A549 (cell line): ENCODE measurements around the gene FOXP1. TPM values are rescaled to one million over a fixed set of nuclear protein-coding genes. Genes with fewer than 3 reads are reported as not detected.

Experiments used
- ATAC-seq, 2 experiments: fragments of 200-7000 bp in 1 of 2; fragments of >200 bp in 1 of 2; cut with Nextera tagmentation in 1 of 2; cut with Tn5 transposase in 1 of 2; 3 replicates each; pipeline versions ENCODE4 v1.8.0 to v1.9.1; 2018 to 2020; ENCODE audit warnings: mild to moderate bottlenecking in 1 of 2, moderate library complexity in 1 of 2
- CTCF ChIA-PET: fragments of 300-600 bp; sonication (Branson Sonifier 250); formaldehyde crosslinking; extraction: SDS; loops from one replicate; lab custom pipeline; 2021; ENCODE audit warnings: antibody characterized with exemption, inconsistent platforms; lab: Yijun Ruan, JAX
- POLR2A ChIA-PET: fragments of 350-600 bp; formaldehyde crosslinking; extraction: SDS; loops from one replicate; lab custom pipeline; 2021; ENCODE audit warnings: antibody characterized with exemption, inconsistent platforms; lab: Yijun Ruan, JAX
- DNase-seq, 2 experiments: peaks; one replicate each; pipeline versions ENCODE4 v3.0.0 to v3.0.0-alpha.2; 2011 to 2016; ENCODE audit warnings: low read depth in 1 of 2, low spot score in 1 of 2
- FAIRE-seq: peaks from 2 replicates; lab custom pipeline; 2011; peaks lifted over from hg19 to GRCh38; lab: Jason Lieb, UNC
- H3K27ac ChIP-seq, 2 experiments: fragments of >200 bp; sonication (Bioruptor Twin); formaldehyde crosslinking; 3 replicates each; pipeline ENCODE4 v1.5.1; 2016 to 2017
- H3K4me1 ChIP-seq: fragments of >200 bp; sonication (Bioruptor Twin); formaldehyde crosslinking; 3 replicates; pipeline ENCODE4 v1.6.1; 2016
- H3K4me2 ChIP-seq: fragments of >200 bp; sonication (Bioruptor Twin); formaldehyde crosslinking; 3 replicates; pipeline ENCODE4 v1.6.1; 2016
- H3K4me3 ChIP-seq: fragments of >200 bp; sonication (Bioruptor Twin); formaldehyde crosslinking; 3 replicates; pipeline ENCODE4 v1.5.1; 2016
- H3K9me3 ChIP-seq: fragments of >200 bp; sonication (Bioruptor Twin); formaldehyde crosslinking; 3 replicates; pipeline ENCODE4 v1.6.1; 2016
- CBX8 ChIP-seq: fragments of 200-600 bp; sonication (generic); IDR thresholded peaks from 2 replicates; pipeline ENCODE4 v1.6.1; 2016
- CHD2 ChIP-seq: fragments of 150-350 bp; IDR thresholded peaks from 2 replicates; pipeline ENCODE4 v1.6.1; 2014; ENCODE audit warnings: low read length; ENCODE audit not compliant: partially characterized antibody
- EP300 ChIP-seq, 2 experiments: fragments of >200 bp; sonication (Bioruptor Twin); formaldehyde crosslinking; IDR thresholded peaks; 2 replicates in 1 of 2; 3 replicates in 1 of 2; pipeline ENCODE4 v1.6.1; 2016 to 2017
- FOSL2 ChIP-seq, 2 experiments: fragments of 450-650 bp in 1 of 2; fragments of >200 bp in 1 of 2; sonication (Bioruptor Twin) in 1 of 2; formaldehyde crosslinking; IDR thresholded peaks; 2 replicates each; pipeline versions ENCODE4 v1.5.0 to v1.6.1; 2016 to 2020; ENCODE audit warnings: mild to moderate bottlenecking in 1 of 2, moderate library complexity in 1 of 2
- HEYL ChIP-seq: fragments of 250-450 bp; sonication (Bioruptor Pico); IDR thresholded peaks from 2 replicates; pipeline ENCODE4 v1.8.0; 2021; ENCODE audit warnings: mild to moderate bottlenecking, moderate library complexity
- HOXB5 ChIP-seq: fragments of 250-450 bp; sonication (Bioruptor Pico); IDR thresholded peaks from 2 replicates; pipeline ENCODE4 v1.5.0; 2020; ENCODE audit warnings: mild to moderate bottlenecking, moderate library complexity
- JUN ChIP-seq, 2 experiments: fragments of >200 bp; sonication (Bioruptor Twin); formaldehyde crosslinking; IDR thresholded peaks; 2 replicates in 1 of 2; 3 replicates in 1 of 2; pipeline ENCODE4 v1.6.1; 2016 to 2017
- JUNB ChIP-seq: fragments of >200 bp; sonication (Bioruptor Twin); formaldehyde crosslinking; IDR thresholded peaks from 2 replicates; pipeline ENCODE4 v1.6.1; 2016
- MAFK ChIP-seq: fragments of 450-650 bp; IDR thresholded peaks from 2 replicates; pipeline ENCODE4 v1.6.1; 2014; ENCODE audit not compliant: partially characterized antibody
- MAZ ChIP-seq: fragments of 150-350 bp; IDR thresholded peaks from 2 replicates; pipeline ENCODE4 v1.6.1; 2014; ENCODE audit warnings: antibody characterized with exemption, low read depth, low read length, borderline replicate concordance
- NPAS2 ChIP-seq: fragments of 250-450 bp; sonication (Bioruptor Pico); IDR thresholded peaks from 2 replicates; pipeline ENCODE4 v1.8.0; 2022; ENCODE audit warnings: mild to moderate bottlenecking, moderate library complexity, borderline replicate concordance
- NR3C1 ChIP-seq: fragments of >200 bp; sonication (Bioruptor Twin); formaldehyde crosslinking; IDR thresholded peaks from 3 replicates; pipeline ENCODE4 v1.6.1; 2017
- POLR2A ChIP-seq: IDR thresholded peaks from 2 replicates; pipeline ENCODE4 v1.6.1; 2012; ENCODE audit warnings: mild to moderate bottlenecking, low read length
- RAD21 ChIP-seq, 2 experiments: fragments of >200 bp in 1 of 2; sonication (Bioruptor Twin) in 1 of 2; formaldehyde crosslinking in 1 of 2; IDR thresholded peaks in 1 of 2; conservative IDR thresholded peaks in 1 of 2; 2 replicates in 1 of 2; 3 replicates in 1 of 2; pipeline ENCODE4 v1.6.1; 2012 to 2018; ENCODE audit warnings: inconsistent platforms in 1 of 2
- SREBF2 ChIP-seq: fragments of 450-650 bp; IDR thresholded peaks from 2 replicates; pipeline ENCODE4 v1.6.1; 2014; ENCODE audit warnings: mild to moderate bottlenecking, moderate library complexity
- TFCP2L1 ChIP-seq: fragments of 250-450 bp; sonication (Bioruptor Pico); IDR thresholded peaks from 2 replicates; pipeline ENCODE4 v1.5.0; 2021; ENCODE audit warnings: mild to moderate bottlenecking
- TP53 ChIP-seq: fragments of 250-450 bp; sonication (Bioruptor Pico); IDR thresholded peaks from 2 replicates; pipeline ENCODE4 v1.5.0; 2021; ENCODE audit warnings: mild to moderate bottlenecking, moderate library complexity
- ZC3H11A ChIP-seq: fragments of 450-650 bp; IDR thresholded peaks from 2 replicates; pipeline ENCODE4 v1.6.1; 2014; ENCODE audit warnings: antibody characterized with exemption, mild to moderate bottlenecking
- ZSCAN20 ChIP-seq: fragments of 250-450 bp; sonication (Bioruptor Pico); IDR thresholded peaks from 2 replicates; pipeline ENCODE4 v1.8.0; 2022; ENCODE audit warnings: mild to moderate bottlenecking, moderate library complexity
- WGBS: methylation state at CpG from one replicate; pipeline ENCODE4 v1.1.6; 2017; ENCODE audit errors: missing lambda C conversion rate; 5-methylcytosine and 5-hydroxymethylcytosine counted together
- polyA plus RNA-seq, 4 experiments: library from polyadenylated mRNA; depleted of rRNA in 3 of 4; stranded (reverse); fragments of >200 nt; fragmentation: RNase III in 1 of 4; extraction: RNeasy Plus Mini Kit Qiagen cat#74134 plus additional on column Dnase treatment in 1 of 4; gene quantifications; 2 replicates in 3 of 4; 3 replicates in 1 of 4; pipeline ENCODE4 v1.2.3, GENCODE V29; 2011 to 2017
- TF ChIP-seq, protein P1 (sequence below): fragments of >200 bp; sonication (Bioruptor Twin); formaldehyde crosslinking; IDR thresholded peaks from 2 replicates; pipeline ENCODE4 v1.6.1; 2016
- TF ChIP-seq, protein P2 (sequence below): fragments of >200 bp; sonication (Bioruptor Twin); formaldehyde crosslinking; IDR thresholded peaks from 3 replicates; pipeline ENCODE4 v1.6.1; 2016
- TF ChIP-seq, protein P3 (sequence below): IDR thresholded peaks from 2 replicates; pipeline ENCODE4 v1.6.1; 2012; ENCODE audit warnings: low read depth, borderline replicate concordance
- TF ChIP-seq, protein P4 (sequence below): IDR thresholded peaks from 2 replicates; pipeline ENCODE4 v1.6.1; 2012

FOXP1 gene
- polyA plus RNA-seq, 2 of the 4 experiments (the other 2 are of a cell fraction), result 12.8 to 13.9 TPM

DNA sequence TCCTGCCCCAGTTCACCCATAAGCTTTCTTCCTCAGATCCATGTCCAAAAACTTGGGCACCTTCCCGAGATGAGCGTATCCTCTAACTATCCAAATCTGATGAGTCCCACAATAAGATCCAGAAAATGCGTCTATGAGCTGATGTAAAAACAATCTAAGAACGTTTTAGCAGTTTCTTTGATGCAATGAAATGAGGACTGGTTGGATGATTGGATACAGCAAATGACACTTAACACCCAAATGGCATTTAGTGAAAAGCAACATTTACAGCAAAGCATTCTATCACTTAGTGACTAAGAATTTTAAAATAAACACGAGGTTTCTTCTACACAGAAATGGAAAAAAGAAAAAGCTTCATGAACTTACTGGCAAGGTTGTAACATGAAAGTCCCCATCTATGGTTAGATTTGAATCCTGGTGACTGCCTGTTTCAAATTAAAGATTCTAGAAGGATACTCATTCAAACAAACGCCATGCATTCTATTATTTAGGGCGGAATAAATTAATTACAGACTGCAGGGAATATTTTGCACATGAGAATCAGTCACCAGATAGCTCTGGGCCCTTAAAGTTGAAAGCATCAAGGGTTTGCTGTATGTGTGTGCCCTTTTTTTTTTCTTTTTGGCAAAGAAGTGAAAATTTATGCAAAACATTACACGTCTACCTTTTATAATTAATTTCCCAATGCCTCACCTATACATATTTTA is 598.6 kb downstream of the FOXP1 start:
- Histone ChIP-seq H3K27ac (peak overlapping the region in 1 of 2 experiments; percentile 88; a peak in 2 of 6 replicates), H3K4me1 (peaks cover 36% of the 10 kb centered on the region), H3K4me2 (no peak overlapping the region), H3K9me3 (no peaks in the 10 kb centered on the region), H3K4me3 (no peak overlapping the region)
- WGBS, result 90% methylated on average over 8 of the region's 8 CpGs
- ChIA-PET POLR2A (no interaction called here), CTCF (interaction anchor here (0.9 to 2.0 kb wide), 4 partner anchors 9 to 468 kb away, joined by 3 to 4 read pairs (median 3); no protein-coding TSS in a partner anchor)
- DNase-seq (no peak), FAIRE-seq (no peak), ATAC-seq (no peak)
- no peak for TF ChIP-seq ZSCAN20 (CRISPR knock-in tag)
- no peak for TF ChIP-seq HEYL
- TF ChIP-seq POLR2A, result no peak
- TF ChIP-seq JUNB, result no peak
- TF ChIP-seq MAFK, result no peak
- TF ChIP-seq, protein P1, sequence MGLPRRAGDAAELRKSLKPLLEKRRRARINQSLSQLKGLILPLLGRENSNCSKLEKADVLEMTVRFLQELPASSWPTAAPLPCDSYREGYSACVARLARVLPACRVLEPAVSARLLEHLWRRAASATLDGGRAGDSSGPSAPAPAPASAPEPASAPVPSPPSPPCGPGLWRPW, result no peak
- TF ChIP-seq ZC3H11A, result no peak
- no peak for TF ChIP-seq MAZ
- TF ChIP-seq, protein P2, sequence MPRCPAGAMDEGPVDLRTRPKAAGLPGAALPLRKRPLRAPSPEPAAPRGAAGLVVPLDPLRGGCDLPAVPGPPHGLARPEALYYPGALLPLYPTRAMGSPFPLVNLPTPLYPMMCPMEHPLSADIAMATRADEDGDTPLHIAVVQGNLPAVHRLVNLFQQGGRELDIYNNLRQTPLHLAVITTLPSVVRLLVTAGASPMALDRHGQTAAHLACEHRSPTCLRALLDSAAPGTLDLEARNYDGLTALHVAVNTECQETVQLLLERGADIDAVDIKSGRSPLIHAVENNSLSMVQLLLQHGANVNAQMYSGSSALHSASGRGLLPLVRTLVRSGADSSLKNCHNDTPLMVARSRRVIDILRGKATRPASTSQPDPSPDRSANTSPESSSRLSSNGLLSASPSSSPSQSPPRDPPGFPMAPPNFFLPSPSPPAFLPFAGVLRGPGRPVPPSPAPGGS, result no peak
- TF ChIP-seq, protein P3, sequence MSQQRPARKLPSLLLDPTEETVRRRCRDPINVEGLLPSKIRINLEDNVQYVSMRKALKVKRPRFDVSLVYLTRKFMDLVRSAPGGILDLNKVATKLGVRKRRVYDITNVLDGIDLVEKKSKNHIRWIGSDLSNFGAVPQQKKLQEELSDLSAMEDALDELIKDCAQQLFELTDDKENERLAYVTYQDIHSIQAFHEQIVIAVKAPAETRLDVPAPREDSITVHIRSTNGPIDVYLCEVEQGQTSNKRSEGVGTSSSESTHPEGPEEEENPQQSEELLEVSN, result no peak
- no peak for TF ChIP-seq NR3C1
- TF ChIP-seq, protein P4, sequence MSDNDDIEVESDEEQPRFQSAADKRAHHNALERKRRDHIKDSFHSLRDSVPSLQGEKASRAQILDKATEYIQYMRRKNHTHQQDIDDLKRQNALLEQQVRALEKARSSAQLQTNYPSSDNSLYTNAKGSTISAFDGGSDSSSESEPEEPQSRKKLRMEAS, result no peak
- TF ChIP-seq TFCP2L1, result no peak
- no peak for TF ChIP-seq TP53
- no peak for TF ChIP-seq RAD21 (conservative IDR thresholded peaks at IDR 0.05 in 1 of 2, IDR thresholded peaks at IDR 0.05 in 1 of 2)
- TF ChIP-seq NPAS2 (CRISPR knock-in tag), result no peak
- TF ChIP-seq CHD2, result no peak
- no peak for TF ChIP-seq SREBF2
- TF ChIP-seq CBX8, result no peak

DNA sequence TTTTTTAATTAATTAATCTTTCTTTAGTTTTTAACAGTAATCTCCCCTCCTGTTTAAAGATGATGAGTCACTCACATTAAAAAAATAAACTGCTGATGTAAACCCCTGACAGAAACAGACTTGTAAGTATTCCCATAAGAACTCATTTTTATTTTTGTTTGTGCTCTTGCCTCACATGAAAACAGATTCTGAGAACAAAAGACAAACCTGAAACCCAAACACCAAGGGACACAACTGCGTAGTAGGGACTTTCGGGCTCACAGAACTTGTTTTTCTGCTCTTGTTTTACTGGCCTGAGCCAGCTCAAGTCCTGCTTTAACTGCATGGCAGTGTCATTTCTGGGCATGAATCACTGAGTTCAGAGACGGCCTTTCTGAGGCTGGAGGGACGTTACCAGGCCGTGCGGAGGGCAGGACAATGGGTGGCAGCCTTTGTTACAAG is 600.8 kb downstream of the FOXP1 start:
- Histone ChIP-seq H3K4me3 (peak overlapping the region; percentile 8; the same call in 1 of the 3 replicates), H3K4me1 (peaks cover 28% of the 10 kb centered on the region), H3K27ac (peak overlapping the region; percentile 70 to 88), H3K9me3 (no peaks in the 10 kb centered on the region), H3K4me2 (peak overlapping the region; percentile 73)
- 4% methylated on average over 6 of the region's 6 CpGs for WGBS
- ATAC-seq (peak; percentile 97 to 98), DNase-seq (peak; percentile 48 to 66), FAIRE-seq (peak; percentile 13)
- TF ChIP-seq JUN (IDR thresholded peaks at IDR 0.05), result peak in 1 of 2 experiments; percentile 18; a peak in 1 of 5 replicates
- TF ChIP-seq MAFK, result peak; percentile 66
- TF ChIP-seq JUNB, result peak; percentile 59
- TF ChIP-seq FOSL2 (IDR thresholded peaks at IDR 0.05), result peak; percentile 44
- TF ChIP-seq FOSL2 (CRISPR knock-in tag; IDR thresholded peaks at IDR 0.05), result peak; percentile 71
- no peak for TF ChIP-seq HOXB5 (CRISPR knock-in tag)
- TF ChIP-seq EP300 (IDR thresholded peaks at IDR 0.05), result 0 out of 5 replicates have a peak, but pooled peaks of 1 of the 2 experiments have one; percentile 19
- no peak for TF ChIP-seq ZC3H11A
- POLR2A ChIA-PET, result interaction anchor here (0.6 to 0.8 kb wide), 2 partner anchors 36 to 876 kb away, joined by 3 to 6 read pairs; no protein-coding TSS in a partner anchor
- CTCF ChIA-PET, result interaction anchor here (0.6 to 2.0 kb wide), 2 partner anchors 13 to 113 kb away, joined by 3 to 4 read pairs; no protein-coding TSS in a partner anchor
